ENCODE data around the gene FCHSD2. TPM values are rescaled to one million over a fixed set of nuclear protein-coding genes. Genes with fewer than 3 reads are reported as not detected.
"Not testable (repeated sequence)": the region's sequence is repeated elsewhere in the genome, so short reads cannot be mapped to it uniquely, and the experiment has no call there.

The FCHSD2 gene
- total RNA-seq, 1 experiment from 2014 or later, result 4.4 TPM

DNA sequence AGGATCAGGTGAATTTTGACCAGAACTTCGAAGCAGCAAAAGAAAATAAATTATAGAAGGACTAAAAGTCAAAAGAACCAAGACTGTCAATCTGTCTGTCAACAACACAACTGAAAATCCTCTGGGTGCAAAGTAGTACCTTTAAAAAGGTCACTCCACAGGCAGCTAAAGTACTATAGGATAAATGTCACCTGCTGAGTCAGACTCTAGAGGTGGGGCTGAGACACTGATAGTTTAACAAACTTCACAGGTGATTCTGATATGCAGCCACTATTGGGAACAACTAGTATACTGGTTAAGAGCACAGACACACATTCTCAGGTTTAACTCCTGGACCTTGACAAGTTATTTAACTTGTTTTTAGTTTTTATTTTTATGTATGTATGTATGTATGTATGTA is 107.3 kb downstream of the FCHSD2 start:
- in situ Hi-C loops (cut with HindIII; ENCODE audit: low pct_unique_long_range_greater_than_20kb, low sequenced_read_pairs), result no loop called here
- no peak for DNase-seq (ENCODE audit: low read depth)

DNA sequence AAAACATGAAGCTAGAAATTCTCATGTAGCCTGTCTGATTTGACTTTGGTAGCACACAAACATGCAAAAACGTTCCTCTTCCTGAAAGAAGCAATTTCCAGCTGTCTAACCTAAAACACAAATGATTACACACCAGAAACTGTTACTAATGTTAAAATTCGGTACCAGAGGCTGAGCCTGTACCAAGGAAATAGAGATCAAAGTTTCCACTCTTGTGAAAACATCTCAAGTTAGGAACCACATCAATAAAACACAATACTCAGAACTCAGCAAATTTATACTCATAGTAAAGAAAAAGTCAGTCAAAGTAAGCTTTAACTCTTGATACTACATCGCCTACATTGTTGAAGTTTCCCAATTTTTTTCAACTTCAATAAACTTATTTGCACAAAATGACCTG is 107.8 kb downstream of the FCHSD2 start:
- DNase-seq (ENCODE audit: low read depth), result no peak
- in situ Hi-C loops (cut with HindIII; ENCODE audit: low pct_unique_long_range_greater_than_20kb, low sequenced_read_pairs), result no loop called here

DNA sequence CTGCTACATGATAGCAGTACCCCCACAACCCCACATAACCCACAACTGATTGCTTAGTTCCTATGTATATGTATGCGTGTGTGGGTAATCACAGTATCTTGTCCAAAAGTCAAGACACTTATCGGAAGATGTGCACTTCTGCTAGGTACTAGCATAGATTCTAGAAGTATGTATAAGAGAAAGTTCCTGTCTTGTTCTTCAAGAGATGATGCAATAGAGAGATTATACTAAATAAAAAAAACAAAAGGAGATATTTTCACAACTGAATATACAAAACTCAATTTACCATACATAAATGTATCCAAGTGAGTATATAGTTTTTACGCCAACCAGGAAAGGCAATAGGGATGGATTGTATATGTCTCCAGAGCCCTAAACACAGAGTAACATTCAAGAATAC is 112.0 kb downstream of the FCHSD2 start:
- in situ Hi-C loops (cut with HindIII; ENCODE audit: low pct_unique_long_range_greater_than_20kb, low sequenced_read_pairs), result no loop called here
- DNase-seq (ENCODE audit: low read depth), result no peak

DNA sequence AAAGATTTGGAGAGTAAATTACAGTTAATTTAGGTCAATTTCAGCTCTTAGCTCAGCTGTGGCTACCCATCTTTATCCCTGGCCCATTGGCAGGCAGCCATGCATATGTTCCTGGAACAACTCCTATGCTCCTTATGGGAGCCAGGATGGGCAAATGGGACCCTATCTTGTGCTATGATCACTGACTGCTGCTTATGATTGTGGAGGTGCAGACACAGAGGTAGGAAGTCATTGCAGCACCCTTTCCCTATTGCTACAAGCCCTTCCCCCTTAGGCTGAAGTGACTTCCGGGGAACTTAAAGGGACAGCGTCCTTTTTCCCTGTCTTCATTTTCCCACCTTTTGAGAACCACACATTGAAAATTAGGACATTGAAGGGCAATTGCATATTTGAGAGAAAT is 112.7 kb downstream of the FCHSD2 start:
- in situ Hi-C loops (cut with HindIII; ENCODE audit: low pct_unique_long_range_greater_than_20kb, low sequenced_read_pairs), result no loop called here
- DNase-seq (ENCODE audit: low read depth), result no peak

DNA sequence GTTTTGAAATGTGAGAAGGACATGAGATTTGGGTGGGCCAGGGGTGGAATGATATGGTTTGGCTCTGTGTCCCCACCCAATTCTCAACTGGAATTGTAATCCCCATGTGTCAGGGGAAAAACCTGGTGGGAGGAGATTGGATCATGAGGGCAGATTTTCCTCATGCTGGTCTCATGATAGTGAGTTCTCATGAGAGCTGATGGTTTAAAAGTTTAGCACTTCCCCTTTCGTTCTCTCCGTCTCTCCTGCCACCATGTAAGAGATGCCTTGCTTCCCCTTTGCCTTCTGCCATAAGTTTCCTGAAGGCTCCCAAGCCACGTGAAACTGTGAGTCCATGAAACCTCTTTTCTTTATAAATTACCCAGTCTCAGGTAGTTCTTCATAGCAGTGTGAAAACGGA is 113.5 kb downstream of the FCHSD2 start:
- in situ Hi-C loops (cut with HindIII; ENCODE audit: low pct_unique_long_range_greater_than_20kb, low sequenced_read_pairs), result no loop called here
- DNase-seq (ENCODE audit: low read depth), result no peak

DNA sequence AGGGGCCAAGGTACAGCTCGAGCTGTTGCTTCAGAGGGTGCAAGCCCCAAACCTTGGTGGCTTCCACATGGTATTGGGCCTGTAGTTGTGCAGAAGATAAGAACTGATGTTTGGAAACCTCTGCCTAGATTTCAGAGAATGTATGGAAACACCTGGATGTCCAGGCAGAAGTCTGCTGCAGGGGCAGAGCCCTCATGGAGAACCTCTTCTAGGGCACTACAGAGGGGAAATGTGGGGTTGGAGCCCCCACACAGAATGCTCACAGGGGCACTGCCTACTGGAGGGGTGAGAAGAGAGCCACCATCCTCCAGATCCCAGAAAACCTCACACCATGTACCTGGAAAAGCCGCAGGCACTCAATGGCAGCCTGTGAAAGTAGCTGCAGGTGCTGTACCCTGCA is 114.3 kb downstream of the FCHSD2 start:
- DNase-seq (ENCODE audit: low read depth); in situ Hi-C loops (cut with HindIII; ENCODE audit: low pct_unique_long_range_greater_than_20kb, low sequenced_read_pairs): not testable (repeated sequence)

DNA sequence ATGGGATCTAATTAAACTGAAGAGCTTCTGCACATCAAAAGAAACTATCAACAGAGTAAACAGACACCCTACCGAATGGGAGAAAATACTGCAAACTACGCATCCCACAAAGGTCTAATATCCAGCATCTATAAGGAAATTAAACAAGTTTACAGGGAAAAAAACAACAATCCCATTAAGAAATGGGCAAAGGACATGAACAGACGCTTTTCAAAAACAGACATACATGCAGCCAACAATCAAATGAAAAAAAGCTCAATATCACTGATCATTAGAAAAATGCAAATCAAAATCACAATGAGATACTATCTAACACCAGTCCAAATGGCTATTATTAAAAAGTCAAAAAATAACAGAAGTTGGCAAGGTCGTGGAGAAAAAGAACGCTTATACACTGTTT is 117.5 kb downstream of the FCHSD2 start:
- DNase-seq (ENCODE audit: low read depth), result no peak
- in situ Hi-C loops (cut with HindIII; ENCODE audit: low pct_unique_long_range_greater_than_20kb, low sequenced_read_pairs), result no loop called here

DNA sequence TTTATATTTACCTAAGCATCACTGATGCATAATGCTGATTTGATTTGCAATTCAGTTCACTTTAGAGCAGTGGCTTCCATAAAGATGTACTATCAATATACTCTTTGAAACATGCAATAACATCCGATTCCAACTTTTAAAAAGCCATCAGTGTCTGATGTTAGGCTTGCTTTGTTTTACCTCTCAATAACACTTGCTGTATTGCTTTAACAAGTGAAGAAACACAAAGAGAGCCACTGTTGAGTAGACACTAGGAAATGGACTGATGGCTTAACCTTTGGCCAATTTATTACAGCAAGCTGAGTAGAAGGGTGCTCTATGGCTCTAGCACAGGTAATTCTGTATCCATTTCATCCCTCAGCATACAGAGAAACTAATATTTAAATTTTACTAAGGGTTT is 122.1 kb downstream of the FCHSD2 start:
- in situ Hi-C loops (cut with HindIII; ENCODE audit: low pct_unique_long_range_greater_than_20kb, low sequenced_read_pairs), result no loop called here
- DNase-seq (ENCODE audit: low read depth), result no peak

DNA sequence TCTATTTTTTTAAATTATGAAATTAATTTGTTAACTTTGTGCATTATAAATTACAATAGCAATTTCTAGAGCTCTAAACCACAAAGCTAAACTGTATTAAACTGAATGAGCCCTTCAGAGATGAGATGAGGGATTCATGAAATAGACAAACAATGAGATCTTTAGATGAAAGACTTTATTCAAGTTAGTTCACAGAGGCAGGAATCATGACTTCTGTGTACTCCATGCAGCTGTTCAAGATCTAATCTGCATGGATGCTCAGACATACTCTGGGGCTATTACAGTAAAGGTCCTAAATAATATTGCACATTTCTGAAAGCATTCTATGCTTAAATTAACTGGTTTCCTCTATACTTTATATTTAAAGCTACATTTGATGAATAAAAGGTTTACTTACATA is 122.7 kb downstream of the FCHSD2 start:
- no peak for DNase-seq (ENCODE audit: low read depth)
- in situ Hi-C loops (cut with HindIII; ENCODE audit: low pct_unique_long_range_greater_than_20kb, low sequenced_read_pairs), result no loop called here

DNA sequence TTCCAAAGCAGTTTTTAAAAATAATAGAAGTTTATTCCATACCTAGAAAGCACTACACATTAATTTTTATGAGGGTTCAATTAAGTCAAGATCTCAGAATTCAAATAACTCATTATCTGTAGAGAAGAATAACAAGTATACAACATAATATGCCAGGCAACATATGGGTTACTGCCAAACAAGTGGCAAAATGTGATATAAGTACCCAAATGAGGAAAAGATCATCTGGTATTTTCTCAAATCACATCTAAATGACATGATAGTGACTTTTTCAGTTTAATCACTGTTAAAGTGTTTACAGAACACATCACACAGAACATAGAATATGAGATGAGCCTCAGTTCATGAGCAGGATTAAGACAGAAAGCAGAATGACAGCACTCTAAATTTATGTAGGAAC is 123.3 kb downstream of the FCHSD2 start:
- no peak for DNase-seq (ENCODE audit: low read depth)
- in situ Hi-C loops (cut with HindIII; ENCODE audit: low pct_unique_long_range_greater_than_20kb, low sequenced_read_pairs), result no loop called here

DNA sequence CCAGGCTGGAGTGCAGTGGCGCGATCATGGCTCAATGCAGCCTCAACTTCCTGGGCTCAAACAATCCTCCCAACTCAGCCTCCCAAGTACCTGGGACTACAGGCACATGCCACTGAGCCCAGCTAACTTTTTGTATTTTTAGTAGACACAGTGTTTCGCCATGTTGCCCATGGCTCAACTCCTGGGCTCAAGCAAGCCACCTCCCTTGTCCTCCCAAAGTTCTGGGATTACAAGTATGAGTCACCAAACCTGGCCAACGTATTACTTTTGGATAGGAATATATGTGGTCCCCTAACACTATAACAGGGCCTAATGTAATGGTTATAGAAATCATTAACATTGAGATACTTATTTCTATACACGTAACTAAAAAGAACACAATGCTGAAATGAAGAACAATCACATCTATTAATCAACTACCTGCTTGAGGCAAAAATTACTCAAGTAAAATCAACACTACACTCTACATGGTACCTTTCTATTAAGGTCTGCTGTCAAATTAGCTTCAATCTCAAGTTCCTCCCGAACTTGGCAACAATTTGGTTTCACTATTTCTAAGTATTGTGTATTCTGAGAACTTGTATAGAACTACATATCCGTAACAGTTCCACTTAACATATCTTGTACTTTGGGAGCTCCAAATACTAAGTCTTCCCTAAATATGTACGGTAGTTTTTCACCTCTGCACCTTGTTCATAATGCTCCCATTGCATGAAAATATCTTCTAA is 124.9 kb downstream of the FCHSD2 start:
- no peak for DNase-seq (ENCODE audit: low read depth)
- in situ Hi-C loops (cut with HindIII; ENCODE audit: low pct_unique_long_range_greater_than_20kb, low sequenced_read_pairs), result no loop called here

DNA sequence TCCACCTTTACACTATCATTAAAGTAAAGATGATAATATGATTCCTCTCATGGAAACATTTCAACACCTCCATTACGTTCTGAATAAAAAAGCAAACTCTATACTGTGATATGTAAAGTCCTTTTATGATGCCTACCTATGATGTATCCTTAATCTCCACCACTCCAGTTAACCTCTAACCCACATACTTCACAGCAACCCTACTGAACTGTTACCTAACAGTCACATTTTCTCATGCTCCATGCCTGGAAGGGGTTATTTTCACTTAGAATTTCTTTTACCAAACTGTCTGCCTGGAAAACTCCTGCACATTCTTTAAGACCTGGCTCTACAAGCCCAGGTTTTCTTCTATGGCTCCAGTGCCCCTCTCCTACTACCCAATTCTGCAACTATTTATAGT is 129.1 kb downstream of the FCHSD2 start:
- DNase-seq (ENCODE audit: low read depth), result no peak
- in situ Hi-C loops (cut with HindIII; ENCODE audit: low pct_unique_long_range_greater_than_20kb, low sequenced_read_pairs), result no loop called here

DNA sequence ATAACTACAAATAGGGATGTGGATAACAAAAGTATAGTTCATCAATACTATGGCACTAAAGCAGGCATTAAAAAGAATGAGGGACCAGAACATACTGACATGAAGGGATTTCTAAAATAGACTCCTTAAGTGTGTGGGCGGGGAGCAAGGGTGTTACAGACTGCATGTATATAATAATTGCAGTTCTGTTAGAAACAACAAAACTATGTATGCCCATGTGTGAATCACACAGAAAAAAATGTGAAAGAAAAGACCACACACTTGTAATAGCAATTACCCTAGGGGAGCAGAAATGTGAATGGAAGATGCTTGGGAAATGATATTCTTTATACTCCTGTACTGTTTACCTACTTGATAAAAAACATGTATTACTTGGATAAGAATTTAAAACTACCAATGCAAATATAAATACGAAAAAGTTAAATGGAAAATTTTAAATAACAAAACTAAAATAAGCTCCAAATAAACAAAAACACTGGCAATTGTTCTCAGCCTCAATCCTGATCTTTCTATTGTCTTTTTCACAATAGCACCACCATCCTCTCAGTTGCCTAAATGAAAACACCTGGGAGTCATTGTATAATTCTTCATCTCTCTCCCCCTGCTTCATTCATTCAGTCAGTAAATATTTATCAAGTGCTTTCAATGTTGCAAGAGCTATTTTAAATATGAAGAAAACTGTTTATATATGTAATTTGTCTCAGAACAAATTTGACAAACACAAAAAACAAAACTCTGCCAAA is 129.8 kb downstream of the FCHSD2 start:
- in situ Hi-C loops (cut with HindIII; ENCODE audit: low pct_unique_long_range_greater_than_20kb, low sequenced_read_pairs), result no loop called here
- DNase-seq (ENCODE audit: low read depth), result no peak

DNA sequence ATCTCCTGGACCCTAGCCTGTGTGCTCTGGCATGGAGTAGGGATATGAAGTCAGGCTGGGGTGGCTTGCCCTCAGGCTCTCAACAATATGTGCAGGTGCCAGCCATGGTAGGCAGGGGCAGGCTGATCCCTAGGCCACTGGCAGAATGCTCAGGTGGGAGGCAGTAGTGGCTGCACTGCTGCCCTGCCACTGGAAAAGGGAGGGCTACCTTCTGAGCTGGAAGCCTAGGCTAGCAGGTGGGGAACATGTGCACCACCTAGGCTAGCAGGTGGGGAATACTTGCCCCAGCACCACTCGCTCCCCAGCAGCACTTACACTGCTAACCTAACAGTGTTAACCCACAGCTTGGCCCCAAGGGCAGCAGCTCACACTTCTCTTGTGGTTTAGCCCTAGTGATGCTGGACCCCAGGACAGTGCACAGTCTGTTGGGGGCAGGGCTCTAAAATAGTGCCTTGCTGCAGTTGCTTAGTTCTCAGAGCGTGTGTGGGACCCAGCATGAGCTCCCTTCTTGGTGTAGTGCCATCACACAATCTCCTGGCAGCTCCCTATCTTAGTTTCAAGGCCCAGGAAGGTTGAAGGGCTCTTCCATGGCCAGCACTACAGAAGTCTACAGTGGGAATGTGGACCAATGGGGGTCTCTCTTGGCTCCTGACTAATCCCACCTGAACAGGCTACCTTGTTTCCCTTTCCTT is 130.8 kb downstream of the FCHSD2 start:
- DNase-seq (ENCODE audit: low read depth), result no peak
- in situ Hi-C loops (cut with HindIII; ENCODE audit: low pct_unique_long_range_greater_than_20kb, low sequenced_read_pairs), result no loop called here

DNA sequence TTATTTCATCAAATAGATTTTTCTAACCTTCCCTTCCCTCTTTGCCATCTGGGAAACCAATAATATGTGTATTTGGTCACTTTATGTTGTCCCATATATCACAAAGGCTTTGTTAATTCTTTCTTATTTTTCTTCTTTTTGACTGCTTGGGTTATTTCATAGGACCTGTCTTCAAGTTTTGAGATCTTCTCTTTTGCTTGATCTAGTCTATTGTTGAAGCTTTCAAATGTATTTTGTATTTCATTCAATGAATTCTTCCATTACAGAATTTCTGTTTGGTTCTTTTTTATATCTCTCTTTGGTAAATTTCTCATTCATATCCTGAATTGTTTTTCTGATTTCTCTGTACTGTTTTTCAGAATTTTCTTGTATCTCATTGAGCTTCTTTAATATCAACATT is 132.1 kb downstream of the FCHSD2 start:
- DNase-seq (ENCODE audit: low read depth), result no peak
- in situ Hi-C loops (cut with HindIII; ENCODE audit: low pct_unique_long_range_greater_than_20kb, low sequenced_read_pairs), result no loop called here

DNA sequence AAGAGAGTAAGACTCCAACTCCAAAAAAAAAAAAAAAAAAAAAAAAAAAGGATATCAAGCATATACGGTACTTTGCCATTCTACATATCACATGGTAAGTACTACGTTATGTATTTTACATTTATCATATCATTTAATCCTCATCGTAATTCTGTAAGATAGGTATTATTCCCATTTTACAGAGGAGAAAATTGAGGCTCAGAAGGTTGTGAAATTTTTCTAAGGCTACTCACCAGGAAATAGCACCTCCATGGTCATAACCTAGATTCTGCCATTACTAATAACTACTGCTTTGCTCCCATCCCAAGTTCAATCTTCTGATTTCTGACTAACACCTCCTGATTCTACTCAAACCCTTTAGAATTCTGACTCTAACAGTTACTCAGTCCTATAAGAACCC is 138.0 kb downstream of the FCHSD2 start:
- in situ Hi-C loops (cut with HindIII; ENCODE audit: low pct_unique_long_range_greater_than_20kb, low sequenced_read_pairs), result no loop called here
- DNase-seq (ENCODE audit: low read depth), result no peak

DNA sequence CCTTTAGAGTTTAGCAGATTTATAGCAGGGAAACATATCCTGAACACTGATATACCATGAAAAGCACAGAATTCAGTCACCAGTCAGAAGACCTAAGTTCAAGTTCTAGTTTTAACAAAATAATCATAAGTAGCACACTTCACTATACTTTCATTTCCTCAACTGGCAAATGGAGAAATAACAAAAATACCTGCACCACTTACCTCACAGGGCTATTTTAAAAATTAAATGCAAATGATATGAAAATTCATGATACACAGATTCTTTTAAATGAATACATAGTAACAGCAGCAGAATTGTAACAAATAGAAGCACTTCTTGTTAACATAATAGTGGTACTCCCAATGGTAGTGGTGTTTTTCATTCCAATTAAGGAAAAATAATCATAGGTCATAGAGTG is 139.0 kb downstream of the FCHSD2 start:
- in situ Hi-C loops (cut with HindIII; ENCODE audit: low pct_unique_long_range_greater_than_20kb, low sequenced_read_pairs), result no loop called here
- DNase-seq (ENCODE audit: low read depth), result no peak

DNA sequence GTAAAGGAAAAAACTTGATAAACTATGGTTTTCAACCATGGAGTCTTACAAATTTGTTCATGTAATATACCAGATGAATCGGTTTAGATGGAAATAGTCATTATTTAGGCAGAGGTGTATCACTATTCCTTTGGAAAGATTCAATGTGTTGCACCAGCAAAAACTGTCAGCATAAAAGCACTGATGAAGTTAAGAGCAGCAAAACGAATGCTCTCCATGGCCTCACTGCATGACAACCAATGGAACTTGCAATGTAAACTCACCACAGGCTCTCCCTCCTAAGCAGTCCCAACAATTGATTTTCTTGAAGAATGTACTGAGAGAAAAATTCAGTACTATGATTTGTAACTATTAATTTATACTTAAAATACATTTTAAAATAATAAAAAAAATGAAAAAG is 139.9 kb downstream of the FCHSD2 start:
- no peak for DNase-seq (ENCODE audit: low read depth)
- in situ Hi-C loops (cut with HindIII; ENCODE audit: low pct_unique_long_range_greater_than_20kb, low sequenced_read_pairs), result no loop called here

DNA sequence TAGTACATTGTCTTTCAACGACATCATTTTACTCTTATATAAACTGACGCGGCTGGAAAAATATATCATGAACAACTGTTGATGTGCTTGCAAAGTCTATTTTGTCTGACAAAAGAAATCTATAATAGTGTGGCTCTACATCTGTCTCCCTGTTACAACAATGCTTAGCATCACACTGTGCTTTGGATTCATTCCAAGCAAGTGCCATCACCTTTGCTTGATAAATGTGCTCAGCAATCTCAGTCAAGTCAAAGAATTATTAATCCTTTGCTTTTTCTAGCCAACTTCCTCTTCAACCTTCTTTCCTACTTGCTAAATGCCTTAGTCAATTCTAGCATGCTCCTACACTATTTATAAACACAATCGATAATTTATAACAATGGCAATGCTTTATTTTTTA is 140.5 kb downstream of the FCHSD2 start:
- in situ Hi-C loops (cut with HindIII; ENCODE audit: low pct_unique_long_range_greater_than_20kb, low sequenced_read_pairs), result no loop called here
- peak; percentile 35 for DNase-seq (ENCODE audit: low read depth)
